Liver (tissue), 3 donors: ENCODE results near the gene APOL6.

Experiments
- CTCF ChIP-seq: fragments of 150-350 bp; IDR thresholded peaks from 2 replicates; pipeline ENCODE4 v1.5.1; 2017; ENCODE audit warnings: improper control_type of control experiment, low read depth, low read length; ENCODE audit not compliant: missing input control
- SP1 ChIP-seq: IDR thresholded peaks from 2 replicates; pipeline ENCODE4 v1.6.1; 2018; ENCODE audit warnings: antibody characterized with exemption, mild to moderate bottlenecking
- donor health status: healthy.
- donor health status: healthy.

GRCh38 chr22:35638001-35638400 is 10.2 kb upstream of the APOL6 start:
- no peak for TF ChIP-seq CTCF
- TF ChIP-seq SP1: no peak
